Fibroblast of villous mesenchyme (primary cell): ENCODE data around the gene SFI1. TPM values are rescaled to one million over a fixed set of nuclear protein-coding genes. Genes with fewer than 3 reads are reported as not detected.
A peak's percentile ranks its signal among the peaks of the same experiment; 100 is the strongest.
"Not testable (repeated sequence)": the region's sequence is repeated elsewhere in the genome, so short reads cannot be mapped to it uniquely, and the experiment has no call there.

Experiments used
- DNase-seq: peaks from one replicate; pipeline ENCODE4 v3.0.0-alpha.2; 2010; ENCODE audit warnings: low read depth
- H3K4me3 ChIP-seq: 2 replicates; pipeline ENCODE4 v1.5.1; 2011; ENCODE audit warnings: low read depth, mild to moderate bottlenecking, low read length
- CTCF ChIP-seq: IDR thresholded peaks from 2 replicates; pipeline ENCODE4 v1.5.1; 2012; ENCODE audit warnings: low read depth, mild to moderate bottlenecking, low read length; ENCODE audit not compliant: insufficient read depth
- total RNA-seq: library from RNA; depleted of rRNA; stranded (reverse); fragments of >200 nt; gene quantifications from 2 replicates; pipeline ENCODE4 v1.2.3, GENCODE V29; 2012

SFI1 gene
- total RNA-seq, 1 donor = 15.5 TPM

GRCh38 chr22:31501738-31502137, 5.4 kb downstream of the SFI1 start:
- H3K4me3 ChIP-seq = no peak overlapping the region
- TF ChIP-seq CTCF = no peak
- DNase-seq = no peak

- no peak for DNase-seq
- TF ChIP-seq CTCF = no peak
- H3K4me3 ChIP-seq = no peak overlapping the region
Observed at GRCh38 chr22:31503211-31503964, 7.1 kb downstream of the SFI1 start.

- no peak overlapping the region for H3K4me3 ChIP-seq
- peak; percentile 39 for DNase-seq
- no peak for TF ChIP-seq CTCF
Observed at GRCh38 chr22:31504282-31504681, 7.9 kb downstream of the SFI1 start.

GRCh38 chr22:31507517-31507916, 11.2 kb downstream of the SFI1 start:
- DNase-seq, H3K4me3 ChIP-seq: not testable (repeated sequence)

GRCh38 chr22:31508536-31508935, 12.2 kb downstream of the SFI1 start:
- TF ChIP-seq CTCF = no peak
- H3K4me3 ChIP-seq = no peak overlapping the region
- DNase-seq = no peak

- TF ChIP-seq CTCF = no peak
- no peak for DNase-seq
- no peak overlapping the region for H3K4me3 ChIP-seq
Observed at GRCh38 chr22:31509061-31509762, 12.9 kb downstream of the SFI1 start.

- no peak for TF ChIP-seq CTCF
- H3K4me3 ChIP-seq = no peak overlapping the region
- DNase-seq = no peak
Observed at GRCh38 chr22:31520051-31520450, 23.7 kb downstream of the SFI1 start.

- not testable (repeated sequence) for DNase-seq, H3K4me3 ChIP-seq
Observed at GRCh38 chr22:31524132-31524531, 27.8 kb downstream of the SFI1 start.
